Tibial nerve (tissue), 4 donors: ENCODE results near the gene LBH.

Source experiments
- EP300 ChIP-seq, 2 donors: sonication (generic); formaldehyde crosslinking; IDR thresholded peaks; one replicate each; pipeline ENCODE4 v1.6.1; 2017; ENCODE audit warnings: antibody characterized with exemption in 2 of 2, mild to moderate bottlenecking in 1 of 2
- POLR2A ChIP-seq, 2 donors: fragments of 450-650 bp; IDR thresholded peaks; one replicate each; pipeline ENCODE4 v1.6.1; 2017; ENCODE audit warnings: antibody characterized with exemption in 2 of 2, mild to moderate bottlenecking in 2 of 2, moderate library complexity in 2 of 2
- TF ChIP-seq, protein P1 (sequence below), 5 experiments: fragments of 200-600 bp in 3 of 5; fragments of 450-650 bp in 2 of 5; sonication (generic) in 3 of 5; IDR thresholded peaks; one replicate each; pipeline ENCODE4 v1.5.1; 2016 to 2019; ENCODE audit warnings: antibody characterized with exemption in 5 of 5, mild to moderate bottlenecking in 3 of 5, moderate library complexity in 2 of 5

DNA sequence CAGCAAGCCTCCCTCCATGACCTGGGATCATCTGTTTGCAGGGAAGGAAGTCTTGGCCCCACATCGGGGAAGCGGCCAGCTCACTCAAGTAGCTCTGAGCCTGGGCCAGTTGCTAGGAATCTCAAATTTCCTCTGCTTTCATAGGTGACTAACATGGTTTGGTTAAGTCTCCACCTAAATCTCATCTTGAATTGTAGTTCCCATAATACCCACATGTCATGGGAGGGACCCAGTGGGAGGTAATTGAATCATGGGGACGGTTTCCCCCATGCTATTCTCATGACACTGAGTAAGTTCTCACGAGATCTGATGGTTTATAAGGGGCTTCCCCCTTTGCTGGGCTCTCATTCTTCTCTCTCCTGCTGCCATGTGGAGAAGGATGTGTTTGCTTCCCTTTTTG is 75.2 kb downstream of the LBH start:
- TF ChIP-seq, protein P1, sequence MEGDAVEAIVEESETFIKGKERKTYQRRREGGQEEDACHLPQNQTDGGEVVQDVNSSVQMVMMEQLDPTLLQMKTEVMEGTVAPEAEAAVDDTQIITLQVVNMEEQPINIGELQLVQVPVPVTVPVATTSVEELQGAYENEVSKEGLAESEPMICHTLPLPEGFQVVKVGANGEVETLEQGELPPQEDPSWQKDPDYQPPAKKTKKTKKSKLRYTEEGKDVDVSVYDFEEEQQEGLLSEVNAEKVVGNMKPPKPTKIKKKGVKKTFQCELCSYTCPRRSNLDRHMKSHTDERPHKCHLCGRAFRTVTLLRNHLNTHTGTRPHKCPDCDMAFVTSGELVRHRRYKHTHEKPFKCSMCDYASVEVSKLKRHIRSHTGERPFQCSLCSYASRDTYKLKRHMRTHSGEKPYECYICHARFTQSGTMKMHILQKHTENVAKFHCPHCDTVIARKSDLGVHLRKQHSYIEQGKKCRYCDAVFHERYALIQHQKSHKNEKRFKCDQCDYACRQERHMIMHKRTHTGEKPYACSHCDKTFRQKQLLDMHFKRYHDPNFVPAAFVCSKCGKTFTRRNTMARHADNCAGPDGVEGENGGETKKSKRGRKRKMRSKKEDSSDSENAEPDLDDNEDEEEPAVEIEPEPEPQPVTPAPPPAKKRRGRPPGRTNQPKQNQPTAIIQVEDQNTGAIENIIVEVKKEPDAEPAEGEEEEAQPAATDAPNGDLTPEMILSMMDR (IDR thresholded peaks at IDR 0.05): no peak
- no peak for TF ChIP-seq POLR2A (IDR thresholded peaks at IDR 0.05)
- no peak for TF ChIP-seq EP300 (IDR thresholded peaks at IDR 0.05)
